Activated B cell treated with CpG ODN at 0.5 μM for 24 hours (primary cell): ENCODE data around the gene TPM2. TPM values are rescaled to one million over a fixed set of nuclear protein-coding genes. Genes with fewer than 3 reads are reported as not detected.

Source experiments
- ATAC-seq: fragments of 200-7000 bp; cut with Tn5 transposase; one replicate; pipeline ENCODE4 v1.10.0; 2021; ENCODE audit warnings: low read depth, mild to moderate bottlenecking, moderate library complexity
- CTCF ChIA-PET: fragments of 350-600 bp; sonication (Branson Sonifier 250); formaldehyde crosslinking; loops from one replicate; lab custom pipeline; 2021; ENCODE audit warnings: antibody characterized with exemption; lab: Charles Lee
- POLR2A ChIA-PET: fragments of 350-600 bp; sonication (Branson Sonifier 250); formaldehyde crosslinking; loops from one replicate; lab custom pipeline; 2021; ENCODE audit warnings: antibody characterized with exemption; lab: Charles Lee
- DNase-seq: peaks from one replicate; pipeline ENCODE4 v3.0.0; 2022
- H3K27ac Mint-ChIP-seq: one replicate; pipeline ENCODE4 v1.8.0; 2020; ENCODE audit warnings: mixed read lengths
- H3K27me3 Mint-ChIP-seq: one replicate; pipeline ENCODE4 v1.8.0; 2021; ENCODE audit warnings: mixed read lengths
- H3K36me3 Mint-ChIP-seq: one replicate; pipeline ENCODE4 v1.8.0; 2021; ENCODE audit warnings: low read depth, mixed read lengths
- H3K4me1 Mint-ChIP-seq: one replicate; pipeline ENCODE4 v1.8.0; 2021; ENCODE audit warnings: mixed read lengths
- H3K4me3 Mint-ChIP-seq: one replicate; pipeline ENCODE4 v1.8.0; 2020; ENCODE audit warnings: mild to moderate bottlenecking, mixed read lengths
- H3K9me3 Mint-ChIP-seq: one replicate; pipeline ENCODE4 v1.8.0; 2020; ENCODE audit warnings: mixed read lengths
- CTCF ChIP-seq: fragments of 200-600 bp; IDR thresholded peaks from one replicate; pipeline ENCODE4 v1.8.0; 2022; ENCODE audit warnings: antibody characterized with exemption, mild to moderate bottlenecking
- intact Hi-C: fragments of 100-400 bp; cut with micrococcal nuclease; formaldehyde crosslinking; loops from one replicate; pipeline ENCODE4 v1.15.1; 2024
- total RNA-seq: library from RNA; stranded (reverse); gene quantifications from 2 replicates; pipeline ENCODE4 v1.2.3, GENCODE V29; 2022

TPM2 gene
- total RNA-seq, 1 donor from 2014 or later: 2.0 TPM

- H3K4me1 Mint-ChIP-seq: peaks cover 9% of the 10 kb centered on the region
- peaks cover 30% of the 10 kb centered on the region for H3K36me3 Mint-ChIP-seq
- H3K27ac Mint-ChIP-seq: peak overlapping the region; percentile 93
- ATAC-seq (no peak), DNase-seq (no peak)
- no peak for TF ChIP-seq CTCF
- no peaks in the 10 kb centered on the region for H3K9me3 Mint-ChIP-seq
- ChIA-PET POLR2A (interaction anchor here (0.9 to 4.1 kb wide), 26 partner anchors 10 to 127 kb away, joined by 3 to 67 read pairs (median 8); partner anchors contain the start of genes ARHGEF39, CCDC107, CD72 and GBA2), CTCF (interaction anchor here (0.7 to 7.6 kb wide), 11 partner anchors 25 to 128 kb away, joined by 3 to 52 read pairs (median 6); partner anchors contain the start of genes CCDC107, RMRP and TESK1)
- no peak overlapping the region for H3K4me3 Mint-ChIP-seq
- intact Hi-C loops: loop anchor here (1.0 to 10.0 kb wide), 15 partner anchors 12 to 1067 kb away; partner anchors contain the start of genes ATOSB, CCDC107, CCL27 and DNAJB5
- H3K27me3 Mint-ChIP-seq: no peaks in the 10 kb centered on the region
Observed at GRCh38 chr9:35731415-35732184, 41.9 kb upstream of the TPM2 start.

- DNase-seq (no peak), ATAC-seq (no peak)
- no peaks in the 10 kb centered on the region for H3K9me3 Mint-ChIP-seq
- H3K4me3 Mint-ChIP-seq: no peak overlapping the region
- H3K36me3 Mint-ChIP-seq: peaks cover 26% of the 10 kb centered on the region
- ChIA-PET CTCF (interaction anchor here (0.7 to 7.6 kb wide), 7 partner anchors 14 to 127 kb away, joined by 6 to 52 read pairs (median 11); partner anchors contain the start of genes CCDC107 and RMRP), POLR2A (interaction anchor here (0.9 to 4.1 kb wide), 8 partner anchors 12 to 126 kb away, joined by 3 to 67 read pairs (median 38); partner anchors contain the start of genes CCDC107, CD72, GBA2 and RGP1)
- intact Hi-C loops: loop anchor here (5.0 to 10.0 kb wide), 2 partner anchors 743 to 1066 kb away; partner anchors contain the start of genes CCL27 and DNAJB5
- peaks cover 9% of the 10 kb centered on the region for H3K4me1 Mint-ChIP-seq
- no peaks in the 10 kb centered on the region for H3K27me3 Mint-ChIP-seq
- no peak overlapping the region for H3K27ac Mint-ChIP-seq
- no peak for TF ChIP-seq CTCF
Observed at GRCh38 chr9:35730486-35730854, 40.7 kb upstream of the TPM2 start.

GRCh38 chr9:35729700-35730485, 40.2 kb upstream of the TPM2 start:
- DNase-seq: no peak
- no peak overlapping the region for H3K27ac Mint-ChIP-seq
- TF ChIP-seq CTCF: no peak

GRCh38 chr9:35729101-35729500, 39.4 kb upstream of the TPM2 start:
- no peak for TF ChIP-seq CTCF
- Mint-ChIP-seq H3K27ac (no peak overlapping the region), H3K27me3 (no peaks in the 10 kb centered on the region), H3K36me3 (peaks cover 32% of the 10 kb centered on the region), H3K4me3 (no peak overlapping the region), H3K9me3 (no peaks in the 10 kb centered on the region), H3K4me1 (peaks cover 7% of the 10 kb centered on the region)
- ATAC-seq (no peak), DNase-seq (no peak)
- CTCF ChIA-PET: interaction anchor here (0.8 to 7.6 kb wide), 7 partner anchors 10 to 125 kb away, joined by 3 to 52 read pairs (median 6); partner anchors contain the start of genes CCDC107 and RMRP
- intact Hi-C loops: no loop called here
- POLR2A ChIA-PET: interaction anchor here (0.7 to 2.8 kb wide), 6 partner anchors 10 to 125 kb away, joined by 3 to 22 read pairs (median 5); no protein-coding TSS in a partner anchor

More at GRCh38 chr9:35729700-35730485, 40.2 kb upstream of the TPM2 start:
- Mint-ChIP-seq H3K36me3 (peaks cover 26% of the 10 kb centered on the region), H3K4me3 (no peak overlapping the region), H3K4me1 (peaks cover 7% of the 10 kb centered on the region), H3K9me3 (no peaks in the 10 kb centered on the region), H3K27me3 (no peaks in the 10 kb centered on the region)
- POLR2A ChIA-PET: interaction anchor here (0.9 to 4.1 kb wide), 8 partner anchors 11 to 112 kb away, joined by 3 to 67 read pairs (median 38); partner anchors contain the start of genes CCDC107, CD72, GBA2 and RGP1
- CTCF ChIA-PET: interaction anchor here (0.7 to 7.6 kb wide), 8 partner anchors 10 to 126 kb away, joined by 3 to 52 read pairs (median 10); partner anchors contain the start of genes CCDC107 and RMRP
- intact Hi-C loops: loop anchor here (5.0 to 10.0 kb wide), 2 partner anchors 743 to 1065 kb away; partner anchors contain the start of genes CCL27 and DNAJB5
- ATAC-seq: no peak
